Left renal pelvis (tissue), 4 donors: Measurements from ENCODE around the gene ZNF281. TPM values are rescaled to one million over a fixed set of nuclear protein-coding genes. Genes with fewer than 3 reads are reported as not detected.
"Not testable (repeated sequence)": the region's sequence is repeated elsewhere in the genome, so short reads cannot be mapped to it uniquely, and the experiment has no call there.

ENCODE experiments used
- DNase-seq, 4 donors: peaks; one replicate each; pipeline ENCODE4 v3.0.0-alpha.2; 2013; ENCODE audit warnings: low read depth in 4 of 4, low spot score in 3 of 4
- polyA plus RNA-seq, 4 donors: library from polyadenylated mRNA; unstranded; fragments of 120-200 nt; gene quantifications; one replicate each; pipeline ENCODE4 v1.2.1, GENCODE V29; 2013; ENCODE audit not compliant: insufficient read length in 4 of 4

The ZNF281 gene
- polyA plus RNA-seq, 4 donors: 17.3 to 30.9 (median 25.5) TPM

- no peak for DNase-seq
These were observed 23.8 kb upstream of the ZNF281 start for GRCh38 chr1:200433586-200433985.

GRCh38 chr1:200432586-200432985 is 22.8 kb upstream of the ZNF281 start:
- DNase-seq: no peak

- no peak for DNase-seq
These were observed 19.4 kb upstream of the ZNF281 start for GRCh38 chr1:200429221-200429751.

- no peak for DNase-seq
These were observed 18.8 kb upstream of the ZNF281 start for GRCh38 chr1:200428482-200429205.

GRCh38 chr1:200427744-200428143 is 17.9 kb upstream of the ZNF281 start:
- DNase-seq: no peak

- DNase-seq: no peak
These were observed 16.4 kb upstream of the ZNF281 start for GRCh38 chr1:200426196-200426595.

- no peak for DNase-seq
These were observed 13.4 kb upstream of the ZNF281 start for GRCh38 chr1:200423235-200423634.

GRCh38 chr1:200422211-200422610 is 12.4 kb upstream of the ZNF281 start:
- no peak for DNase-seq

- no peak for DNase-seq
These were observed 6.2 kb upstream of the ZNF281 start for GRCh38 chr1:200415789-200416593.

GRCh38 chr1:200415227-200415626 is 5.4 kb upstream of the ZNF281 start:
- no peak for DNase-seq

GRCh38 chr1:200414657-200415056 is 4.8 kb upstream of the ZNF281 start:
- DNase-seq: no peak

- DNase-seq: not testable (repeated sequence)
These were observed 3.9 kb upstream of the ZNF281 start for GRCh38 chr1:200413766-200414165.

- DNase-seq: no peak
These were observed 1.8 kb upstream of the ZNF281 start for GRCh38 chr1:200411406-200412257.

- DNase-seq: peak in 1 of 4 donors; percentile 9
These were observed 686 bp upstream of the ZNF281 start for GRCh38 chr1:200410566-200410878.

- DNase-seq: peak in 1 of 4 donors; percentile 7
These were observed 554 bp downstream of the ZNF281 start for GRCh38 chr1:200409203-200409760.

- DNase-seq: no peak
These were observed 3.6 kb downstream of the ZNF281 start for GRCh38 chr1:200406161-200406797.

- DNase-seq: no peak
These were observed 4.6 kb downstream of the ZNF281 start for GRCh38 chr1:200405264-200405663.

- DNase-seq: no peak
These were observed 8.1 kb downstream of the ZNF281 start for GRCh38 chr1:200401708-200402107.

GRCh38 chr1:200401263-200401662 is 8.6 kb downstream of the ZNF281 start:
- DNase-seq: no peak

GRCh38 chr1:200400556-200400955 is 9.3 kb downstream of the ZNF281 start:
- DNase-seq: no peak
